ENCODE measurements around the gene CRADD.
"Not testable (repeated sequence)": the region's sequence is repeated elsewhere in the genome, so short reads cannot be mapped to it uniquely, and the experiment has no call there.

The CRADD gene

DNA sequence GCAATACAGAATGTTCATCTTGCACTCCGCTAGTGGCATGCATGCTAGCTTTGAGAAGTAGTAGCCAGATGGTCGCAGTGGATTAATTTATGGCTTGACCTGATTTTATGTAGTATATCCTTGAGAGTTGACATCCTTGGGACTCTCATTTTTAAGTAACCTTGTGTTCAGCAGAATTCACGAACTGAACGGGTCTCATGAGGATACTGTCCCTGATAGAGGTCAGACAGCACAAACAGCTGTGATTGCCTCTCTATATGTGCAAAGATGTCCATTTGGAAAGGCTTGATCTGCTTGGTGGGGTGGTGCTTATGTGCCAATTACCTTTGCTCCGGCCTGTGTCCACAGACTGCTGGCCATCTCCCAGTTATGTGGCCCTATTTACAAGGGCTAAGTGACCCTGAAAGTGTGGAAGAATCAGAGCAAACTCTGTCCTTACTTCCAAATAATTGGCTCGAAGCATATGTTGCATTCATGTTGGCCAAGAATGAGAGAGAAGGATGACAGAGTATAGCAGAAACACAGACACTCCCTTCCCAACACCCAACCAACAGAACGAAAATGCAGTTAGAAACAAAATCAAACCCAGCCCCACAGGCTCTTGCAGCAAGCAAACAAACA lies 167.1 kb downstream of the CRADD start:
- no peak for DNase-seq (ENCODE audit: low spot score)

DNA sequence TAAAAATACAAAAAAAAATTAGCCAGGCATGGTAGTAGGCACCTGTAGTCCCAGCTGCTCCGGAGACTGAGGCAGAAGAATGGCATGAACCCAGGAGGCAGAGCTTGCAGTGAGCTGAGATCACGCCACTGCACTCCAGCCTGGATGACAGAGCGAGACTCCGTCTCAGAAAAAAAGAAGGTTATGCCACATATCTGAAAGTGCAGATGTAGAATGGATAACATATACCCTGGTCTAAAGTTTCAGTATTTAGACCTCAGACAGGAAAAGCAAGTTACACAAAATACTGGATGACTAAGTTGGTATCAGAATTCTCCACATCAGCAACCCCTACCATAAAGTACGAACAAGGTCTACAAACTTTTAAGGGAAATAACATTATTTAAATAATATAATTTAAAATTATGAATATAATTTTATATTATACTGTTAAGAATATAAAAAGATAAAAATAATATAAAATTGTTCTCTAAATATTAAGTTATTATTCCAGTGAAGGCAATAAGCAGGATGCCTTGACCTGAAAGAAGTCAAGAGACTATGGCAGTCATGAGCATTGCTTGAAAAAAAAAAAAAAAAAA lies 169.9 kb downstream of the CRADD start:
- DNase-seq (ENCODE audit: low spot score): no peak

DNA sequence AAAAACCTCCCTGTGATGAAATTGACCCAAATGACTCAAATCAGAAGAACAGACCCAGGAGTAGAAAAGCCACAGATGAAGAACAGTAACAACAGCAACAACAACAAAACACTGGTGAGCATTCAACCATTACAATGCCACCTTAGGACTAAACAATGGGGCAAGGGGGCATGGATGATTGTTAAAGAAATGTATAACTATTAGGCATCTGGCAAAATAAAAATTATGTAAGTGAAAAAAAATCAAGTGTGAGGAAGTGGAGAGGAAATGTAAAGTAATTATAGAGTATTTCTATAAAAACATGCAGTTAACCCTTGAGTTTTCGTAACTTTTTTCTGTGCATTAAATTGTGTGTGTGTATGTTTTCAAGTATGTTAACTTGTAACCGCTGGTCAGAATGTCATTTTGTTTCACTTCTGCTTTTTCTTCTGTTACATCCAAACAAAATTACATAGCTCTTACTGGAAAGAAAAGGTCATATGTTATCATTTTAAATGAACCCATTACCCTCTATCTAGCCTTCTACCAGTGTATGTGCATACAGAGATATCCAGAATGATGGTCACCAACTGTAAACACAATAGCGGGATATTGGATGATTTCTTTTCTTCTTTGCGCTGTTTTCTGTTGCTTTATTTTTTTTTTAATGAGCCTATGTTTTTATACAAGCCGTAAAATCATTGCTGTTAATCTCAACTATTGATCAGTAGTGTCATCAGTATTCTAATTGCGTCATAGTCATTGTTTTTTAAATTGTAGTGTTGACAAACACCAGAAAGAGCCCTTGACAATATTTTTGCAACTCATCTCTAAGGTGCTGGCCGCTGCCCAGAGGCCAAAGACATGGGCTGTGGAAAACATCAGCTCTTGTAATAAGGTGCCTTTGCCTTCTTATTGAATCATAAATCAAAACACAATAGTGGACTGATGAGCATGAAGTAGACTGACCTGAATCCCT lies 170.6 kb downstream of the CRADD start:
- DNase-seq (ENCODE audit: low spot score): no peak

DNA sequence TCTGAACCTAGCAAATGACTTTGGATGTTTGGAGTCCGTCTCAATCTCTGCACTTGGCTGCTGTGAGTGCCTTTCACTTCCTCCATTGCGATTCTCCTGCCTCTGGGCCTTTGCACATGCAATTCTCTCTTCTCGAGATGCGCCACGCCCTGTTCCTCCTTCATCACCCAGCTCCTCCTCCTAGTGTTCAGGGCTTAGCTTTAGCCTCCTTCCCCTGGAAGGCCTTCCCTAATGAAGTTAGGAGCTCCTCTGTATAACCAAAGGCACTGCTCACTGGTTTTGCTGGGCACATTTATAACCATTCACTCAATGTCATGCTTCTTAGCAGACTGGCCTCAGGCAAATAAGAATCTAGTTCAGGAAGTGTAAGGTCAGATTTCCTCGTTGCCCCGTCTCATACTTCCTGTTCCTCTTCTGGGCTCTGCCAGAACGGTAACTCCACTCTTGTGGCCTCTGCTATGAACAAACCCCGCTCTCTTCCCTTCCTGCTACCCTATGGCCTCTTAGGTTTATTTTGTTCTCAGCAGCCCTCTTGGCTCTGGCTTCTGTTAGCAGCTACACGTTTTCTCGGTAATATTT lies 171.4 kb downstream of the CRADD start:
- DNase-seq (ENCODE audit: low spot score): no peak

DNA sequence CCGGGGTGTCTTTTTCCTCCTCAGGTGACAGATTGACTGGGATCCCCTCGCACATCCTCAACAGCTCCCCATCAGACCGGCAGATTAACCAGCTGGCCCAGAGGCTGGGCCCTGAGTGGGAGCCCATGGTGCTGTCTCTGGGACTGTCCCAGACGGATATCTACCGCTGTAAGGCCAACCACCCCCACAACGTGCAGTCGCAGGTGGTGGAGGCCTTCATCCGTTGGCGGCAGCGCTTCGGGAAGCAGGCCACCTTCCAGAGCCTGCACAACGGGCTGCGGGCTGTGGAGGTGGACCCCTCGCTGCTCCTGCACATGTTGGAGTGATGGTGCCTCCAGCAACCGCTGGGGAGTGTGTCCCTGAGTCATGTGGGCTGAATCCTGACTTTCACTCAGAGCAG lies 172.8 kb downstream of the CRADD start:
- DNase-seq (ENCODE audit: low spot score): no peak

DNA sequence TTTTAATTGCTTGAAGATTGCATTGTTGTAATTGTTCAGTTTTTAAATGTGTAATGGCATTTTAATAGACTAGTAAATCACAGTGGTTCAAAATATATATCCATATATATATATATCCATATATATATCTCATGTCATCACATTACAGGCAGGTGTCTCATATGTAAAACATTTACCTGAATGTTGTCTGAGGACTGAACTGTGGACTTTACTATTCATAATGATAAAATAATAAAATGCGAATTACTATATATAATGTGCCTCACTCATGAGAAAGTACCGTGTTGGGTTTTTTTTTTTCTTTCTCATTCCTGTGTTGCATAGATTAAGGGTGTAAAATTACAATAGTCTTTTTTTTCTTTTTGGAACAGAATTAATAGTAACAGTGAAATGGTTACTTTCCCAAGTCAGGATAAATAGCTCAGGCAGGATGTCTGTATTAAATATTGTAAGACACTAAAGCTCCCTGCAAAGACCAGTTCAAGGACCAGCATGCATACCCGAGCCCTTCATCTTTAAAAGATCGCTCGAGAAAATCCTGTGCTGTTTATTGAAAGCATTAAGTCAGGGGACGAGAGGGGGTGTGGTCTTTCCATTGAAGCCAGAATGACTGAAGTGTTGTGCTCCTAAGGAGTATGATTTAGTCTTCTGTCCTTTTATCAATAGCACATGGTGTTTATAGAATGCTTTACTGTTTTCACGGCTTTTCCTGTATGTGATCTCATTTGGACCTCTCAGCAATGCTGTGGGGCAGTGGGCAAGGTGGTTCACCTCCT lies 173.5 kb downstream of the CRADD start:
- DNase-seq (ENCODE audit: low spot score): no peak

DNA sequence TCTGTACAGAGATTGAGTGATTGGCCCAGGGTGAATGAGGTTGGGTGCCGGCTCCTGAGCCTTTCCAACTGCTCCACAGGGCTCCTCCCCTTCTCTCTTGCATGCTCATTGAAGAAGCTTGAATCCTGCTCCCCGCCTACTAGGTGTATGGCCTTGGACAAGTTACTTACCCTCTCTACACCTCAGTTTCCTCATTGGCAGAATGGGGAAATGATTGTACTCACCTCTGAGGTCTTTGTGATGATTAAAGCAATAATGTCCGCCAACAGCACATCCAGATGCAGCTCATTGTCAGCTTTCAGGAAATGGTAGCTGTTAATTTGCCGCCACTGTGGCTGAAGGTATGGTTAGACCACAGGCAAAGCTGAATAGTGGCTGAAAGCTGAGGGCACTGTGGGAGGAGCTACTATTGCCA lies 174.1 kb downstream of the CRADD start:
- DNase-seq (ENCODE audit: low spot score): no peak

DNA sequence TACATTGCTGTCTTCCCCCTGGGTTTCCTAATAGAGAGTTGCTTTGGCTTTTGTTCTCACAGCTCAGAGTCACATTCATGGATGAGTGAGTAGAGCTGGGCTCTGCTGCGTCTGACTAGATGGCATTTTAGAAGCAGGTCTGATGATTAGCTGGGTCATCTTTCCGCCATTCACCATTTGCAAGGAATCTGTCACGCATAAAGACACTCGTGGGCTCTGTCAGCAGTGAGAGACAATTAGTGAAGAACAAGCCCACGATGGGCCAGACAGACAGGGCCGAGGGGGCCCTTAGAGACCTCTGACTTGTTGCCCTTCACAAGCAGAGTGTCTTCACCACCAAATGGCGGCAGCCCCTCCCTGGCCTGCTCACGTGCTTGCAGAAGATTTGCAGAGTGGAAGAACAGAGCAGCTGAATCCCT lies 175.0 kb downstream of the CRADD start:
- DNase-seq (ENCODE audit: low spot score): no peak

DNA sequence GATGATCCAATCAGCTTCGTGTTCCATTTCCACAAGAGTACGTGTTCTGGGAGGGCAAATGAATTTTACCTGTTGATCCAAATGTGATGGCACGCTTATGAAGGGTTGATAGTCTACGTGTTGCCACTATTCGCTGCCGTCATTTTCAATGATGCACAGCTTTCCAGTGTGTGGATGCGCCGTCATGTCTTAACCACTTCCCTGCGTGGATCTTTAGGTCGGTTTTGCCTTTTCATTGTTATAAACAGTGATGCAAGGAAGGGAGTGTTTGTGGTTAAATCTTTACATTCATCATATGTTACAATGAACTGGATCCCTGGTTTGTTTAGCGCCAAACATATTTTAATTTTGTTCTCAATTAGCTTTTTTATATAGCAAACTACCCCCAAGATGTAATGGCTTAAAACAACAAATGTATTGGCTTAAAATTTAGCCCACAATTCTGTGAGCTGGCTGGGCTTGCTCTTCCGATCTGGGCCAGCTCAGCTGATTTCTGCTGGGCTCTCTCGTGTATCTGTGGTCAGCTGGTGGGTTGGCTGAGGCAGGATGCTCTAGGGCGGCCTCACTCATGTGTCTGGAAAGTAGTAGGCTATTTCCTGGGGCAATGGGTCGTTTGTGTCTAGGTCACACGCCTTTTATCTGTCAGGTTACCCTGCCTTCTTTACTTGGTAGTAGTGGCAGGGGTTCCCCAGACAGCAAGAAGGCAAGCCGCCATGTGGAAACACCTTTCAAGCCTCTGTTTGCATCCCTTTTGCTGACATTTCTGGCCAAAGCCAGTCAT lies 176.7 kb downstream of the CRADD start:
- no peak for DNase-seq (ENCODE audit: low spot score)

DNA sequence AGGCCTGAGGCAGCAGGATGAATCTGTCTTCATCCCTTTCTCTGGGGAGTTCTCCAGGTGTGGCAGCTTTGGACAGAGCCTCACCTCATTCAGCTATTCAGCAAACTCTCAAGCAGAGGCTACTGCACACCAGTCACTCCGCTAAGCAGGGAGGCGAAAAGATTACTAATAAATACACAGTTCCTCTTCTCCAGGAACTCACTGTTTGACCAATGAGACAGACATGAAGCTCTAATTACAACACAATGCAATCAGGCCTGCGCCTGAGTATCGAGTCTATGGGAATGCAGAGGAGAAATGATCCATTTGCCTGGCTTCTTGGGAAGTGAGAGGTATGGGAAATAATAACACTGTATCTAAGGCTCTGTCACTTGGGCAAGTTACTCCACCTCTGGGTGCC lies 178.1 kb downstream of the CRADD start:
- no peak for DNase-seq (ENCODE audit: low spot score)

DNA sequence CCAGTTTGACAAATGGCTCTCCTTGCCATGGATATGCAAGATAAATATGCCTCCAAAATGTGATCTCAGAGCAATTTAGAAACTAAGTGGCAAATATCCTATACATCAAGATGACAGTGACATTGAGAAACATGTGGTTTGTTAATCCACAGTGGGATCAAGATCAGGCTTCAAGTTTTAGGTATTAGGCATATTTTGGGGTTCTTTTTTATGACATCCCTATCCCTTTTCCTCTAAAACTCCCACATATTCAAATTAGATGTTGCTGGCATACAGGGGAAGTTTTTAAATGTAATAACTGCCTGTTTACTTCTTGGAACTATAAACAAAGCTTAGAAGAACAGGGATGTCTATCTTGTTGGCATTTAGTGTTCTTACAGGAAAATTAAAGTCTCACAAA lies 179.4 kb downstream of the CRADD start:
- DNase-seq (ENCODE audit: low spot score): no peak

DNA sequence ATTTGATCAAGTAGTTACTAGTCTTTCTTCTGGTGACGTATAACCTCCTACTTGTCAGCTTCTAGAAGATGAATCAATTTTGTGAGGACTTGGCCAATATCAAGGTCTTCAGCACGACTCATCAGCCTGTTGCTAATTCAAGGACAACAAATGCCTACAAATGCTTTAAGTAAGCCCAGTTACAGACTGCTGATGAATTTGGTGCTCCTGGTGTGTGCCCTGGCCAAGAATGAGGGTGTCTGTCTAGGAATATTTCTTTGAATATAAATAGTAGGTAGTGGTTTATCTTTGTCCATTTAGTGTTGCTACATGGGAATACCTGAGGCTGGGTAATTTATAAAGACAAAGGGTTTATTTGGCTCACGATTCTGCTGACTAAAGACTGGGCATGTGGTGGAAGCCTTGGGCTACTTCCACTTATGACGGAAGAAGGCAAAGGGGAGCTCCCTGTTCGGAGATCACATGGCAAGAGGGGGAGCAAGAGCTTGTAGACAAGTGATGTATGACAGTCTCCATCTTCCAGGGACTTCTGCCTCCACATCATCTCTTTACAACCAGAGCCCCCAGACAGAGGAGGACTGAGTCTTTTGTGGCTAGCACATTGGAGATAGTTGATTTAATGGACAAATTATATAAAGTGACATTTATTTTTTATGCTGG lies 180.2 kb downstream of the CRADD start:
- no peak for DNase-seq (ENCODE audit: low spot score)

DNA sequence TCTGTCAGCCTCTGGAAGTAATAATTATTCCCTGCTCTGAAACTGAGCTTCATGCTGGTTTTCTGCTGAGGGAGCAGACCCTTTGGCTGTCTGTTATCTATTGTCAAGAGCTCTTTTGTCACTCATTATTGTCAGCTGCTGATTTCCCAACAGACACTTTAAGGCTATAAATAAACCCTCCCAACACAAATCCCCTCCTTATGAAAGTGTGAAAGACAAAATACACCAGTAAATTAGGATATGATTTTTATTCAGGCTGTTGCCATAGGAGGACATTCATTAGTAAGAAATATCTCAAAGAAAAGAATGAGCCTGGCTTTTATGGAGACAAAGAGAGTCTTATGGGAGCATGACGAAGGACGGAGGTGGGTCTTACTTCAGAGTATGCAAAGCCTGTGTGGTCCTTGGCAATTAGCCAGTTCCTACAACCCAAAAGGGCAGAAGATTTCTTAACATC lies 180.8 kb downstream of the CRADD start:
- DNase-seq (ENCODE audit: low spot score): no peak

DNA sequence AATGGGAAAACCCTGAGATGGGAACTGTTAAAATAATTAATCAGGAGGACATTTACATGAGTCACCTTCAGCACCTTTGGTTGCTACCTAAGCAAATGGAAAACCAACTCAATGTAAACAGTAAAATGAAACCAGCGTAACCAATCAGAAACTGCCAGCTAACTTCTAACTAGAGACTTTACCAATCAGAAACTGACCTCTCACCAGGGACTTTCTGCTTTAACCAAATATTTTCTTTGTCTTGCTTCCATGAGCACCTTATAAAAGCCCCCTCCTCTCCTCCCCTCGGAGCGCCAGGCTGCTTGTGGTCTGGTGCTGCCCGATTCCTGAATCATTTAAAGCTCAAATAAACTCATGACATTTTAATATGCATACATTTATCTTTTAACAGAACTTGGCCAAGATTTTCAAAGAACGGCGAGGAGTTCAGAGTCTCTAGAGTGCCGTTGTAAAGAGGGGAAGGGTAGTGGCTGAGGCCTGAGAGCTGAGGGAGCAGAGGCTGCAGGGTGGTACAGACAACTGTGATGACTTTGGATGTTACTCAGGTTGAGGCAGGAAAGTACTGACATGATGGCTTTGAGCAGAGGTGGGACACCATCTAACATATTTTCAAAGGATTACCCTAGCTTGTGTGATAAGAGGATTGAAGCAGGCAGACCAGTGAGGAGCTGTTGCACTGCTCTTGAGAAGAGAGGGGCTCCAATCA lies 183.6 kb downstream of the CRADD start:
- DNase-seq (ENCODE audit: low spot score): no peak

DNA sequence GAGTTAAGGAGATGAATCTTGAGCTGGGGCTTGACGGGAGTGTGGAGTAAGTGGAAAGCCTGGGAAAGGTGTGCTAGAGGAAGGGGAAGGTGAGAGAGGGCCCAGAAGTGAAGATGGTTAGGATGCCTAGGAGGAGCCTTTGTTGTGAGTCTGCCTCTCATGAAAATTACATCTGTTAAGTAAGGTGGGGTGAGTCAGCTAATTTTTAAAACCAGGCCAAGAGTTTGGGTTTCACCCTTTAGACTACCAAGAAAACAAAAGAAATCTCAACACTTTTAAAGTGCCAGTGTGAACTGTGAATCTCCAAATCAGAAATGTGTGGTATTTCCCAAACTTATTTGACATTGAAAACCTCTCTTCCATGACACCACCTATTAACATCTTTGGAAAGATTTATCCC lies 185.2 kb downstream of the CRADD start:
- no peak for DNase-seq (ENCODE audit: low spot score)

DNA sequence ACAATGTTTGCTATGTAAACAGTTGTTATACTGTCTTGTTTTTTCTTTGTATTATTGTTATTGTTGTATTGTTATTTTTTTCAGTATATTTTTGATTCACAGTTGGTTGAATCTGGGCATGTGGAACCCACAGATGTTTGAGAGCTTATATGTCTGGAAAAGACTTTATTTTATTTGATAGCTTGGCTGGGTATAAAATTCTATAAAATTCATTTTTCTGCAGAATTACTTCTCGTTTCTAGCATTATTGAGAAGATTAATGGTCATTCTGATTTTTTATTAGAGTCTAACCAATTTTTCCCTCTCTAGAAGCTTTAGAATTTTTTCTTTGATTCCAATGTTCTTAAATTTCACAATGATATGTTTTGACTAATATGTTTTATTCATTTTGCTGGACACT lies 188.6 kb downstream of the CRADD start:
- no peak for DNase-seq (ENCODE audit: low spot score)

DNA sequence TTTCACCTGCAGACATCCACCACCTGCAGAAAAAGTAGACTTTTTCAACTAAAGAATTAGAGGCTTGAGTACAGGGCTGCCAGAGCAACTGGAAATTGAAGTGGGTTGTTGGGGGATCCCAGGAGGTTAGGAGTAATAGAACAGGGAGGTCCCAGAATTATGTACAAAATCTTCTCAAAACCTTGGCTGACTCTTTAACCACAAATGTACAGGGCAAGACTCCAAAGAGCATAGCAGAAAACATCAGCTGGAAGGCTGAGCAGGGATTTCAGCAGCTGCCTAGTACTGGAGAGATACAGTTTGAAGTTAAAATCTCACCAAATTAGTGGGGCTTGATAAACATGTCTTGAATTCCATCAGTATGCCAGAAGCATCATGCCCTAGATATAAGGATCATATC lies 191.6 kb downstream of the CRADD start:
- no peak for DNase-seq (ENCODE audit: low spot score)

DNA sequence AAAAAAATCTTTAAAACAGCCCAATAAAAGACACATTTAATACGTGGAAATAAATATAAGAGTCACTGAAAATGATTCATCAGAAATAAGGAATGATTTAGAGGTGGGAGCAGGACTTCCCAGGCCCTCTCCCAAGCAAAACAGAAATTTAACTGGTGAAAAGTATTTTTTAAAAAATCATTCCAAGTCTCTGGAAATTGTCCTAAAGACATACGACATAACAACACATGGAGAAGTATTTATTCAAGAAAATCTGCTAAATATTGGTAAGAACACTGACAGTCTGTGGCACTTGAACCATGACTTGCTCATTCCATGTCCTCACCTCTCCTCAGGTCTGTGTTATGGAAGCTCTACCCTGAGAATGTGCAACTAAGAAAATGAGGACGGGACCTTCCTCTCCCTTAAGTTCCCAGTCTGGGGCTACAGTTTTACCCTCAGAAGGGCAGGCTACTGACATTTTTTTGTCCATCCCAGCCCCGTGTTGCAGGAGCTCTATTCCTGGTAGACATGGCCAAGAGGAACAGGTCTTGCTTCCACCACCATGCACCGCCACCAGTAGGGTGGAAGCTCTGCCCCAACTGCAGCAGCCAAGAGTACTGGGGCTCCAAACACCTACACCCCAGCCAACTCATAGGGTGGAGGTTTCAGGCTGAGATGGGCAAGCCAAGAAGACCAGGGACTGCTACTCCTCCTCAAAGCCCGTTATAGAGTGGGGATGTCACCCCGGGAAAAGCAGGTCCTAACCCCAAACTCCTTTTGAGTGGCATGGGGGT lies 193.0 kb downstream of the CRADD start:
- no peak for DNase-seq (ENCODE audit: low spot score)

DNA sequence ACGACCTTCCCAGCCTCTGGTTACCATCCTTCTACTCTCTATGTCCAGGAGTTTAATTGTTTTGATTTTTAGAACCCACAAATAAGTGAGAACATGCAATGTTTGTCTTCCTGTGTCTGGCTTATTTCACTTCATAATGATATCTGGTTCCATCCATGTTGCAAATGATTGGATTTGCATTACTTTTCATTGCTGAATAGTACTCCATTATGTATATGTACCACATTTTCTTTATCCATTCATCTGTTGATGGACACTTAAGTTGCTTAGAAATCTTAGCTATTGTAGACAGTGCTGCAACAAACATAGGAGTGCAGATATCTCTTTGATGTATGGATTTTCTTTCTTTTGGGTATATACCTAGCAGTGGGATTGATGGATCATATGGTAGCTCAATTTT lies 194.4 kb downstream of the CRADD start:
- not testable (repeated sequence) for DNase-seq (ENCODE audit: low spot score)

Data from iPS-NIHi11 (cell line).